Stimulated activated CD4-positive, alpha-beta T cell treated with anti-CD3 and anti-CD28 coated beads, TNF-alpha, amount 100 ng/mL, for 24 hours (primary cell): Measurements from ENCODE around the gene KRT3.

Experiments used
- DNase-seq, 3 experiments: peaks; one replicate each; pipeline ENCODE4 v3.0.0-alpha.2; 2020; ENCODE audit warnings: low read depth in 3 of 3

The KRT3 gene

DNA sequence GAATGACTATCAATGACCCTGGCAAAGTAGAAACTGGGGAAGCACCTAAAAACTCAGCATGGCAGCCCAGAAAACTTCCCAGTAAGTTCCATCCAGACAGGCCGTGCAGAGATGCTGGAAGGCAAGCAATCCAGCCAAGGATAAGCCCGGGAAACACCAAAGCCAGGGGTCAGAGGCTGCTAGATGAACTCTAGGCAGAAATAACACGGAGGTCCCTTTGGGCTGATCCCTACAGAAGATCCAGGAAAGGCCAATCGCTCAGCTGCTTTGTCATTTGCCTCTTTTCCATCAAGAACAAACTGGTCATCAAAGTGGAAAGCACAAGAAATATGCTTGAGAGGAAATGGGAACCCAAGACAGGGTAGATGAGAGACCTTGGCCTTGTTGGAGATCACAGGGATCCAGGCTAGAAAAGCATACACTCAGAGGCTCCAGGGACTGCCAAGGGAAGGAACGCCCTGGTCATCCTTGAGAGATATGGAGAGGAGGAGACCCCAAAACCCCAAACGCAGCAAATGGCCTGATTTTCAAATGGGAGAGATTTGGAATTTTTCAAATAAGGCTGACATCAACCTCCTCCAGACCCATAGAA is 31.7 kb upstream of the KRT3 start:
- no peak for DNase-seq

DNA sequence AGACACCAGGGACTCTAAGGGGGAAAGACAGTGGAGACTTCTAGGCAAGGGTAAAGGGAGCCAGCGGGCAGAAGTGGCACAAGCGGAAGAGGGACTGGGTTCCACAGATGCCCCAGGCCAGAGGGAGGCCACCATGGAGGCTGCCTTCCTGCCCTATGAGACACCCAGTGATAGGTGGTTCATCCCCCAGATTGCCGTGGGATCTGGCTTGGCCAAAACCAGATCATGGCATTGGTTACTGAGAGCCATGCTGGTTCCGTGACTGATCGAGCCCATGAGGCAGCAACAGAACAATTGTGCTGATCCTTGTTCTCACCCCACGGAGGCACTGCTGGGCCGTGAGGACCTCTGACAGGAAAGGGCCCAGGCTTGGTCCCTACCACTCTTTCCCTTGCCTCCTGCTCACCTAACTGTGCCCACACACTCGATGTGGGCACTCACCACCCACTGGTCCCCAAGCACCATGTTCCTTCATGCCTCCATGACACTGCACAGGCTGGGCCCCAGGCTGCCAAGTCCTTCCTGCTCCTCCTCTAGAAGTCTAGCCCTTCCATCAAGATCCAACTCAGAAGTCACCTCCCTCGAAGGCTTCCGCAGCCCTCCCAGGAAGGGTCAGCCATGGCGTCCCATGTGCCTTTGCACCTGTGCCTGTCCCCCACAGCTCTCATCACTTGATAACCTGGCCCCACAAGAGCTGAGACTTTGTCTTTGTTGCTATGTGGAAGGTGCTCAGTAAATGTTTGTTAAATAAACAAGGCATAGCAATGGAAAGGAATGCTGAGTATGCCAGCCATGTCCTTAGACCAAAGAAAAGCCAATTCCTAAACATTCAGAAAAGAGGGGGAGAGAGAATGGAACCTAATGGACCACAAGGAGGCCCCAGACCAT is 30.9 kb upstream of the KRT3 start:
- DNase-seq, result no peak

DNA sequence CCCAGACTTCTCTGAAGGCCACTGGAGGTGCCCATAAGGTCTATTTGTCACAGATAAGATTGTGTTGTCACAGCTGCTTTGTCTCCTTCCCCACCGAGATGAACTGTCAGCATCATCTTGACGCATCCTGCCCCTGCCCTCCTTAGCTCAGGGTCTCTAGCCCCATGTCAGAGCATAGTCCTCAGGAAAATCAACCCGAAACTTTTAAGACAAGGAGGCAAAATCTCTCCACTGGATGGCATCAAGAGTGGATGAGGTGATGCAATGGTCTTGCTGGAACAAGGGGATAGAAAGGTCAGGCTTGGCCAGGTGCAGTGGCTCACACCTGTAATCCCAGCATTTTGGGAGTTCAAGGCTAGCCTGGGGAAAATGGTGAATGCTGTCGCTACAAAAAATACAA is 30.0 kb upstream of the KRT3 start:
- DNase-seq, result no peak

DNA sequence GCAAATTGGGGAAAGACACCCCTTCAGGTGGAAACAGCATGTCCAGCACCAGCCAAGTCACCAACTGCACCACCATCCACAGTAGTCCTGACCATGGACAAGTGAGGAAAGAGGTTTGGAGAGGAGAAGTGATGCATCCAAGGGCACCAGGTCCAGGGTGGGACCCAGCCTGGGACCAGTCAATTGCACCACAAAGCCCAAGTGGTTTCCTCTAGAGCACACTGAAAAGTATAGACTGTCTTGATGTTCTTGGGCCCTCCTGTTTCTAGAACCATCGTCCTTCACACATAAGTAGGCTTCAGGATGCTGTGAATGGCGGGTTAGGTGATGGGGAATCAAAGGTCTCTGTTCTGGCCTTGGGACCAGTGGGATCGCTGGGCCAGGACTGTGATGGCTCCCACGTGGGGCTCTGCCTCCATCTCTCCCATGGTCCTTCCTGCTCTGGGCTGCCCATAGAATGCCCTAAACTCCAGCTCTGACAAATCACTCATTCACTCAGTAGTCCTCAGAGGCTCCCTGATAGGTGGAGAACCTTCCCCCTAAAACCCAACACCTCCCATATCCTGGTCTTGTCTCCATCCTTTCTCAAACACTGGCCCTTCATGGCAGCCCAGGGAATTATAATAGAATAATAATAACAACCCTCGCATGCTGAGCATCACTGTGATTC is 29.0 kb upstream of the KRT3 start:
- no peak for DNase-seq

DNA sequence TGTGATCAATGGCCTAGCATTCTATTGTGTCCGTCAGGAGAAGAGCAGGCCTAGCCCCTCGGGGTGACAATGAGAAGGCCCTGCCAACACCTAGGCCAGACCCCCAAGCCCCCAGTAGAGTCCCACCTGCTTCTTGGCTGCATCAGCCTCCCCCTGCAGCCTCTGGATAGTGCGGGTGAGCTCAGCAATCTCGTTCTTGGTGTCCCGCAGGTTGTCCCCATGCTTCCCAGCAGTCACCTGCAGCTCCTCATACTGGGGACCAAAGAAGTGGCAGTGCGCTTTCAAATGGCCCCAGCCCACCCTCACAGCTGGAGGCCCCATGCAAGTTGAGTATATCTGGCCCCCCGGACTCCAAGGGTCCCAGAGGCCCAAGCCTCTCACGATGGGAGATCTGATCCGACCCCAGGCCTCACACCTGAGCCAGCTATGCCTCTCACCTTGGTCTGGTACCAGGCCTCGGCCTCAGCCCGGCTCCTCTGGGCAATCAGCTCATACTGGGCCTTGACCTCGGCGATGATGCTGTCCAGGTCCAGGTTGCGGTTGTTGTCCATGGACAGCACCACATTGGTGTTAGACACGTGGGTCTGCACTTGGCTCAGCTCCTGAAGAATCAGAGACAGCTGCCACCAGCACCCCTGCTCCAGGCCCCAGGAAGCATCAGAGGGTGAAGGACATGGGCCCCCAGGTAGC is 28.0 kb upstream of the KRT3 start:
- no peak for DNase-seq

DNA sequence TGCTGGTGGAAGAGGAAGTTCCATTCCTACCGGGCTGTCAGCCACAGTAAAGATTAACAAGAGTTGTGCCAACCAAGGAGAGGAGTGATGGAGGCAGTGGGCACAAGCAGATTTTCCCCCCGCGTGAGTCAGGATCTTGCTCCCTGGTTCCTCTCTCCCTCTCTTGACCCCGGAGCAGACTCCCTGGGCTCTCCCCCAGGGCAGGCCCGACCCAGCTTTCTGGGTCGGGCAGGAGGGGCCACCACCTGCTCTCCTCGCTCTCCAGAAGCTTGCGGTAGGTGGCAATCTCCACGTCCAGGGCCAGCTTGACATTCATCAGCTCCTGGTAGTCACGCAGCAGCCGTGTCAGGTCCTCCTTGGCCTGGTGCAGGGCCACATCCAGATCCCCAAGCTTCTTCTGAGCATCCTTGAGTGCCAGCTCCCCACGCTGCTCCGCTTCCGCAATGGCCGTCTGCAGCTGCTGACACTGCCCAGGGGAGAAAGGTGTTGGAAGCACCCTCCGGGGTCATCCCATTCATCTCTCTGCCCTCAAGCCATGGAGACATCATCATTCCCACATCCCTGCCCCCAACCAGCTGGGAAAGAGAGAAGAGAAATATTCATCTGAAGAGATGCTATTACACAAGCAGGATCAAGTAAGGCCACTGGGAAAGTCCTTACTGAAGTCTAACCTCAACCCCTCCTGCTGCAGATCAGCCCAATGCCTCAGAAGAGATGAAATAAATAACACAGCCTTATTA is 27.0 kb upstream of the KRT3 start:
- DNase-seq, result no peak

DNA sequence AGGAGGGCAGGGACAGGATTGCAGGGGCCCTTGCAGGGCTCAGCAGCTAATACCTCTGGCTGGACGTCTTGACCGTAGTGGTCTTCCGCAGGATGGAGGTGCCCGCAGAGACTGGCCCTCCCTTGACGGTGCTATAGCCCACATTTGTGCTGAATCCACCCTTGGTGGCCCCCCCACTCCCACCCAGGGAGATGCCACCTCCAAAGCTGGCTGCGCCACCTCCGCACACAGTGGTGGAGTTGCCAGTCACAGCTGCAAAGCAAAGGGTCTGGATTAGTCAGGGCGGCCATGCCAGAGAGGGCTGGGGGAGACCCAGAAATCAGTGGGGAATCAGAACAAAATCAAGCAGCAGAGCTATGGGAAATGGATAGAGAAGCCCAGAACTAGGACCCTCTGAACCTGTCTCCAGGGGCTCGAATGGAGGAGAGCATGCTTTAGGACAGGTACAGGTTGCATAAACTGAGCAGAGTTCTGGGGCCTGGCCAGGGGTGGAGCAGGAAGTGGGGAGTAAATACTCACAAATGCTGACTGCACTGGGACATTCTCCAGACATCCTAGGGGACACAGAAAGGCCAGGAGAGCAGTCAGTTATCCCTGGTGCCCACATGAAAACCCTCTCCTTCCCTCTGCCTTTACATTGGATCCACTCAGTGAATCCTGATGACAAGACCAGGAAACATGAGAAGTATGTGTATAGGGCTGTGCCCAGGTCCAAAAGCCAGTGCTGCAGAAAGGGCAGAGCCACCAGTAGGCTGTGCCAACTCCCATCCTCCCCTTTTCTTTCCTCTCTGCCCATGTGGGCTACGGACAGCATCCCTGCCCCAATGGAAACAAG is 26.1 kb upstream of the KRT3 start:
- no peak for DNase-seq

DNA sequence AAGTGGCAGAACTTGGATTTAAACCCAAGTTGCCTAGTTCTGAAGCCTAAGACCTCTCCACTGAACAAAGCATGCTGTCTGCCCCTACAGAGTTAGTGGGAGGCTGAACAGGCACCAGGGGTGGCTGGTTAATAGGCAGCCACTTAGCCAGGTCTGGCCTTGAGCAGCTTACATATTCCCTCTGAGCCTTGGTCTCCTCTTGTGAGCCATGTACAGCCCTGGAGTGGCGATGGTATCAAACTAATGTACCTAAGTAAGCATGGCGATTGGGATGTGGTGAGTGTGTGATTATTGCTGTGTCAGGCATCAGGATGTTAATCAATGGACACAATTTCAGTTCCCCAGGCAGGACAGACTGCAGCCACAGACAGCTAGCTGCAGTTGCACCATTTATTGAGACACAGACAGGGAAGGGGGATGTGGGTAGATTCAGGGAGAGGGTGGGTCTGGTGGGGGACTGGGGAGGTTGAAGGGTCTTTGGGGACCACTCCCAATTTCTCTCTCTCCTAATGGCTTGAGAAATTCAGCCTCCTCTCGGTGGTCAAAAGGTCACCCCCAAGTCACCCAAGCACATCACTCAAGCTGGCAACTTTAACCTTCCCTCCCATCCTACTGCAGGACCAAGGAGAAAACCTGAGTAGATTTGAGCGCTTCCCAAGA is 25.3 kb upstream of the KRT3 start:
- no peak for DNase-seq

DNA sequence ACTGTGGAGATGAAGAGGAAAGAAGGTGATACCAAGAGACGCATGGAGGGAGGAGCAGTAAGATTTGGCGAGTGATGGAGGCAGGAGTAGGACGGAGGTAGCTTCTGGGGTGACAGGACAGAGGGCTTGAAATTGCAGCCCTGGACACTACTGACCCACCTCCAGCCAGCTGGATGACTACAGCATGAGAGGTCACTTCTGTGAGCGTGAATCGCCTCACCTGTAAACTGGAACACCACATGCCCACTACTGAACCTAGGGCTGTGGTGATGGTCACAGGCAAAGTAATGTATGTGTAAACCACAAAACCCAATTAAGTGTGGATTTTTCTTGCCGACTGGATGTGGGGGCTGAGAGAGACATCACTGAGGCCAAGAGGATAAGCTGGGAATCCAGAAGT is 24.6 kb upstream of the KRT3 start:
- DNase-seq, result no peak

DNA sequence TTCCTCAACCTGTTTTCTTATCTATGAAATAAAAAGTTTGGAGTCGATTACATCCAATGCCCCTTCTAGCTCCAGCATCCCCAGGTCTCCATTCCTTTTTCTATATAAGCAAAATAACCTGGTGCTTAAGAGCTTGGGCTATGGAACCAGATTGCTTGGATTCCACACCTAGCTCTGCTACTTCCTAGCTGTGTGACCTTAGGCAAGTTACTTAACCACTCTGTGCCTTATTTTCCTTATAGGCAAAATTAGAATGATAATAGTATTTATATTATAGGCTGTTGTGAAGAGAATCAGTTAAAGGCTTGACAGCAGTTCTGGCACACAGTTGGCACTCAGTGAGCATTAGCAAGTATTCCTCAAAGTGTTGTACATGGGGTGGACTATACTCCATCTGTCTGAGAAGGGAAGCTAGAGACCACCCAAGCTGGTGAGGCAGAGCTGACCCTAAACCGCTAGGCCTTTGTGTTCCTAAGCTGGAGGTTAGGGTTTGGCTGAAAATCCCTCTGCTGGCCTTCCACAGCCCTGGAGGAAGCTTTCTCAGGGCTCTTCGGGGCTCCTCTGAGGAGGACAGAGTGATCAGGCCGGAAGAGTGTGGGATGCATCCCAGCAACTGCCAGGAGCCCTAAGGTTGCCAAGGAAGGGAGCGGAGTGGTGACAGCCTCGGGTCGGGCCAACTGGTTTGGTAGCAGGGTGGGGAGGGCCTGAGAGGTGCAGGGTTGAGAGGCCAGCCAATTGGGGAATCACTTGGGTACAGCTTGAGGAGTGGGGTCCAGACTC is 24.0 kb upstream of the KRT3 start:
- DNase-seq, result no peak

DNA sequence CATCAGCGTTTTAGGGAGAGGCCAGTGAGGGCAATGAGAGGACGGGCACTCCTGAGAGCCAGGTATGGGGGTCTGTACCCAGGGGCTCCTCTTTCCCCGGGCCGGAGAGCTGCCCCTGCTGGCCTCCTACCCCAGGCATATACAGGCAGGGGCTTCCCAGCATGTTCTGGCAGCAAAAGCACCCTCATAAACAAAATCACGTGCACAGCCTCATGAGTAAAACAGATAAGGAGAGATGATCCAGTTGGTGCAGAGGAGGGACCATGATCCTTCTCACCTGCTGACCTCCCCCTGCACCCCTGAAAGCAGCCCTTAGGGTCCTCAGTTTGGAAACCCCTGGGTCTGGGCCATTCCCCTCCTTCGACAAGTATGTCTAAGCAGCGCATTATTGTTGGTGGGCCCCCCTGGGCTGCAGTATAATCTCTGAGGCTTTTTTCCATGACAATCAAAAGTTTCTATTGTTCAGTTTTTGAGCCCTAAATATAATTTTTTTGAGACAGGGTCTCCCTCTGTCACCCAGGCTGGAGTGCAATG is 23.0 kb upstream of the KRT3 start:
- no peak for DNase-seq

DNA sequence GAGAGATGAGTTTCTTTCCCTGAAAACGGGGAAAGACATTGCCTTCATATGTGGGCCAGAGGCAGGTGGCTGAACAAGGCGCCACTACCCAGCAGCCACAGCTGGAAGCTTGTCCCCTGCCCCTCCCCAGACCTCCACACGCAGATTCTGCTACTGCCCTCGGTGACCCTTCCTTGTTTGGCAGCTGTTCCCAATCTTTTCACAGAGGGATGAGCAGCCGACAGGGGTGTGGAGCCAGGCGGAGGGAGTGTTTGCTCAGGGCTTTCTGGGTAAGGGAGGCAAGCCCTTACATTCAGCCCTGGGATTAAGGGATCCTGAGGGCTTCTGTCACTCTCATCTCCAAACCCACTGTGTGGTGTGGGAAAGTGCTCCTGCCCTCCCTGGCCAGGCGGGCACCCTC is 22.5 kb upstream of the KRT3 start:
- no peak for DNase-seq

DNA sequence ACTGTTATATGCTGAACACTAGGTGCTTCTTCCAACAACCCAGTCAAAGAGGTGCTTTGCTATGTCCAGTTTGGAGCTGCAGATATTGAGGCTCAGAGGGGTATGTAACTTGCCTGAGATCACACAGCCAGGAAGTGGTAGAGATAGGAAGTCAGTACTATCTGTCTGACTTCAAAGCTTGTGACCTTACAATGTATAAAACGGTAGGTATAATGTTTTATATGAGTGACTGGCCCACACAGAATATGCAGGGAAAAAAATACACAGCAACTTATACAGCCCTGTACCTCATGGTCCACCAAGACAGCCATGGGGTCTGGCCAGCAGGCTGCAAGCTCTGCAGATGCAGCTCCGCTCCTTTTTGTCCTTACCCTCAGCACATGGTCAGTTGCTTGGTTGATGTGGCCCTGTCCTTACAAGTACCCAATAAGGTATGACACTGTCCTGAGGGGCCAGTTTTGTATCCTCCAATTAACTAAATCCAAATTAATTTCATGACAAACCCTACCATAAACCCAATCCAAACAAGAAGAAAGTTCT is 21.9 kb upstream of the KRT3 start:
- DNase-seq, result no peak

DNA sequence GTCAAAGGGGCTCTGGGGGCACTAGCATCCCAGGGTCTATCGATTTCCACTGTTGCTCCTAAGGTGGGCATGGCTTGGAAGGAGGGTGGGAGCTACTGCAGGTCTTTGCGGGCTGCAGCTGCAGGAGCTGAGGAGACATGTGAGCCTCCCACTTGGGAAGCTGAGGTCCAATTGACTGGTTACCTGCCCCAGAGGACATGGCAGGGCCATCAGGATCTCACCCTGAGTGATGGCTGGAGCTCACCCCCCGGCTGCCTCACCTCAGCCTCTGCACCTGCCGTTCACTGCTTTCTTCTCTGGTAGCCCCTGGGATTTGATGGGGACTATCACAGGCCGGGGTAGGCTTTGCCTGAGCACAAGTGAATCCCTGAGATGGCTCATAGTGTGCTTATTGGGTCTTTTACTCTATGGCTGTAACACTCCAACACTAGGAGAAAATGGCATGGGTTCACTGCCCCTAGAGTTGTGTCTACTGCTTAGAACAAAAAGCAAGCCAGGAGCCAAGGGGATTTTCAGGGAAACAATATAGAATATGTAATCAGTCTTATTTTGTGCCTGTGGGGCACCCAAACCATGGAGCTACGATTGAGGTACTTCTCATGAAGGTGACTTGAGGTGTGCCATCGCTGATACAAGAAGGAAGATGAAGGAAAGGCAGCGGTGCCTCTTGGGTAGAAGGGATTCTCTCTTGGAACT is 21.2 kb upstream of the KRT3 start:
- no peak for DNase-seq

DNA sequence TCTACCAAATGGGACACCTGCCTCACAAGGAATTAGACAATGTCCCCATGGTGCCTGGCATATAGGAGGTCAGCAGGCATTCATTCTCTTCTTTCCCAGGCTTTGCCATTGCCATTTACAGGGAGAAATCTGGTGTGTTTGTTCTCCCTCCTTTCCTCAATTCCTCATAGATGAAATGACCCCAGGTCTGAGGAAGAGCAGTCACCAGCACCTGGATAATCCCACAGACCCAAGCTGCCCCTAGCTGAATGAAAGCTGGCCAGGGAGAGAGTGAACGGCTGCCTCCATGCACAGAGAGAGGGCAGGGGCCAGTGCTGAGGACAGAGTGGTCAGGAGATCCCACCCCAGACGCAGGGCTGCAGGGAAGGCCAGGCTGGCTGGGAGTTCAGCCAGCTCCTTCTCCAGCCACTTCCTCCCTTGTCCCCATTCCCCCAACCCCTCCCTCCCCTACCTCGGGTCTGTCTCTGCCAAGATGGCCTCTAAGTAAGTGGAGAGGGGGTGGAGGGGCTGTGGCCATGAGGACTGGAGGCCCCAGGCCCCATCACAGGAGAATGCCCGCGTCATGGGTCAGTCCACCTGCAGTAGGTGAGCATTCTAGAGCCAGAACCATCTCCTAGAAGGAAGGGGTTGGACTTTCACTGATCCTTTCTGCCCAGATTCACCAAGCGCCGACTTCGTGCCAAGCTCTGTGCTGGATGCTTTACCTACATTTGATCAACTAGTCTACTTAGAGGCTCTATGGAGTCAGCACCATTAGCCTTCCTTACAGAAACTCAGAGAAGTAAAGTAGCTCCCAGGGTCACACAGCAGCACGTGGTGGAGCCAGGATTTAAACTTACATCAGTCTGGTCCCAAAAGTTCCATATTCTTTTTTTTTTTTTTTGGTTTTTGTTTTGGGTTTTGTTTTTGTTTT is 20.0 kb upstream of the KRT3 start:
- DNase-seq, result no peak

DNA sequence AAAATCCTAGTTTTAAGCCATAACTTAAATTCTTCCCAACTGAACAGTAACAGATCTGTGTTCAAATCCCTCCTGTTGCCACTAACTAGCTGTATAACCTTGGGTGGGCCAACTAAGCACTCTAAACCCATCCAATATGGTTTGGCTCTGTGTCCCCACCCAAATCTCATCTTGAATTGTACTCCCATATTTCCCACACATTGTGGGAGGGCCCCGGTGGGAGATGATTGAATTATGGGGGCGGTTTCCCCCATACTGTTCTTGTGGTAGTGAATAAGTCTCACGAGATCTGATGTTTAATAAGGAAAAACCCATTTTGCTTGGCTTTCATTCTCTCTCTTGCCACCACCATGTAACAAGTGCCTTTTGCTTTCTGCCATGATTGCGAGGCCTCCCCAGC is 19.2 kb upstream of the KRT3 start:
- no peak for DNase-seq

DNA sequence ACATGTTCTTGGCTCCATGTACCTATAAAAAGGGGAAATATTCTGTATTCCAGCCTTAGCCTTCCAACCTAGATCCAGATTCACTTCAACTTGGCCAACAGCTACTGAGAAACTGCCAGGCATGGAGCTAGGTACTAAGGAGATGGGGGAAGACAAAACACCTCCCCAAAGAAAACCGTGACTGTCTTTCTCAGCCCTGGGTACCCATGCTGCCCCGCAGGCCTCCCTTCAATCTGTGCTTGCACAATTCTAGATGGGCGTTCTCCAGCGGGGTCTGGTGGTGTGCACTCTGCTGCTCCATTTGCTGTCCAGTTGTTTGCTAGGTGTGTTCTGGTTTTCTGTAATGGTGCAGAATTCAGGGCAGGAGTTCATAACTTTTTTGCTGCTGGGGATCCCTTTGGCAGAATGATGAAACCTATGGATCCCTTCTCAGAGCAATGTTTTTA is 18.8 kb upstream of the KRT3 start:
- no peak for DNase-seq
